ENCODE results near the gene FAT1. TPM values are rescaled to one million over a fixed set of nuclear protein-coding genes. Genes with fewer than 3 reads are reported as not detected.

The FAT1 gene
- total RNA-seq, 1 donor from 2014 or later = 106 TPM

DNA sequence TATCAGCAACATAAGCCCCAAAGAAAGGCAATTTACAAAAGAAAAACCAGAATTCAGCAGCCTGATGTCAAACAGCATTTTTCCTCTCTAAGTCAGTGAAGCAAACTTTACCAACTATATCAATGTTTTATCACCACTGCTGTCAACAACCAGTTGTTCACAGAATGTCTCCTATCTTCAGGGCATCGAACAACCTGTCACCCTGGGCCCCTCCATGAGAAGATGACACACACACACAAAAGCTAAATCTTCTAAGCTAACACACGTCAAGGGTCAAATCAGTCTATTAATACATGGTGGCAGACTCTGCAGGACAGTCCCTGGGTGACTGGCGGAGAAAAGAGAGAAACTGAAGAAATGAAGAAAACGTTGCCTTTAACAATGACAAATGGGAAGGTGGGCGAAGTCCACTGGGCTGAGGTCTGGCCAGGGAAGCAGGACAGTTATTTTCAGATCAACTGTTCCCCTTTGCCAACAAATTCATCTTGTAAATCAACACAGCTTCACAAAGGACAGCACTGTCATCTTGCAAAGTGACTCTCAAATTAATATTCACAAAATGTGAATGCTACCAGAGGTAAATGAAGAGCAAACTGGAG lies 13.0 kb downstream of the FAT1 start:
- ATAC-seq = no peak
- no peak for TF ChIP-seq CTCF (IDR thresholded peaks at IDR 0.05)

GRCh38 chr4:186709517-186709916 lies 14.1 kb downstream of the FAT1 start:
- no peak overlapping the region for H3K4me3 ChIP-seq
- no peaks in the 10 kb centered on the region for H3K9me3 ChIP-seq
- H3K36me3 ChIP-seq = peaks cover 35% of the 10 kb centered on the region
- no peaks in the 10 kb centered on the region for H3K4me1 ChIP-seq
- H3K27ac ChIP-seq = no peak overlapping the region
- TF ChIP-seq CTCF (IDR thresholded peaks at IDR 0.05) = no peak
- no peaks in the 10 kb centered on the region for H3K27me3 ChIP-seq (ENCODE audit: low read depth)
- ATAC-seq (no peak), DNase-seq (no peak)
- intact Hi-C loops (cut with DNase I) = no loop called here

More for the DNA sequence above, 13.0 kb downstream of the FAT1 start:
- Histone ChIP-seq H3K27ac (no peak overlapping the region), H3K27me3 (ENCODE audit: low read depth) (no peaks in the 10 kb centered on the region), H3K4me1 (no peaks in the 10 kb centered on the region), H3K4me3 (no peak overlapping the region), H3K36me3 (peaks cover 35% of the 10 kb centered on the region), H3K9me3 (no peaks in the 10 kb centered on the region)
- no peak for DNase-seq
- intact Hi-C loops (cut with DNase I) = no loop called here

DNA sequence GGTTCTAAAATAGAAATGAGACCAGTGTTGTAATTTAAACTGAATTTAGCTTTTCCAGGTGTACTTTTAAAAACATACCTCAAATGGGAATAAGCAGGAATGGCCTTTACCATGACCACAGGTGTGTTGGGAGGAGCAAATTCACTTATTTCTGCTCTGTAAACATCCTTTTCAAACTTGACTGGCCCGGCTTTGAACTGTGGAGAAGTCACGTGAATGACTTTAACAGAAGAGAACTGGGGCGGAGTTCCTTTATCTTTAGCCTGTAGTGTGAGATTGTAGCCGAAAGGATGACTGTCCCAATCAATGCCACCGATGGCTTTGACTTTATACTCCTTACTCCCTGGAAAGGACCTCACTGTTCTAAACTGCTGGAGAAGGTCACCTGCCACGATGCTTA lies 15.1 kb downstream of the FAT1 start:
- TF ChIP-seq CTCF (IDR thresholded peaks at IDR 0.05) = no peak
- no peaks in the 10 kb centered on the region for H3K27me3 ChIP-seq (ENCODE audit: low read depth)
- H3K36me3 ChIP-seq = peaks cover 35% of the 10 kb centered on the region
- no peak for ATAC-seq
- no peak for DNase-seq
- intact Hi-C loops (cut with DNase I) = no loop called here
- H3K27ac ChIP-seq = no peak overlapping the region
- no peaks in the 10 kb centered on the region for H3K9me3 ChIP-seq
- H3K4me1 ChIP-seq = peaks cover 7% of the 10 kb centered on the region
- H3K4me3 ChIP-seq = no peak overlapping the region

- ATAC-seq (no peak), DNase-seq (no peak)
- no peak overlapping the region for H3K4me3 ChIP-seq
- no peaks in the 10 kb centered on the region for H3K27me3 ChIP-seq (ENCODE audit: low read depth)
- H3K36me3 ChIP-seq = peaks cover 35% of the 10 kb centered on the region
- no peaks in the 10 kb centered on the region for H3K9me3 ChIP-seq
- H3K4me1 ChIP-seq = peaks cover 9% of the 10 kb centered on the region
- intact Hi-C loops (cut with DNase I) = no loop called here
- no peak overlapping the region for H3K27ac ChIP-seq
- TF ChIP-seq CTCF (IDR thresholded peaks at IDR 0.05) = no peak
Observed at GRCh38 chr4:186707996-186708395, 15.7 kb downstream of the FAT1 start.

GRCh38 chr4:186707574-186707973 lies 16.1 kb downstream of the FAT1 start:
- DNase-seq = no peak
- H3K4me3 ChIP-seq = no peak overlapping the region
- H3K9me3 ChIP-seq = no peaks in the 10 kb centered on the region
- TF ChIP-seq CTCF (IDR thresholded peaks at IDR 0.05) = no peak
- no peak for ATAC-seq
- no peaks in the 10 kb centered on the region for H3K27me3 ChIP-seq (ENCODE audit: low read depth)
- peaks cover 9% of the 10 kb centered on the region for H3K4me1 ChIP-seq
- intact Hi-C loops (cut with DNase I) = no loop called here
- H3K27ac ChIP-seq = no peak overlapping the region
- H3K36me3 ChIP-seq = peaks cover 35% of the 10 kb centered on the region

Measured in lower lobe of right lung (tissue), 2 donors.